ENCODE measurements around the gene ALK.
"Not testable (repeated sequence)": the region's sequence is repeated elsewhere in the genome, so short reads cannot be mapped to it uniquely, and the experiment has no call there.

The ALK gene

GRCh38 chr2:29755829-29756228, 165.6 kb downstream of the ALK start:
- Histone ChIP-seq H3K9ac (ENCODE audit: low read length) (no peak overlapping the region), H3K9me3 (ENCODE audit: control insufficient read depth, insufficient read depth, low read depth, low read length) (no peaks in the 10 kb centered on the region), H3K27me3 (ENCODE audit: control insufficient read depth, insufficient read depth, low read length) (no peaks in the 10 kb centered on the region), H3K36me3 (ENCODE audit: control insufficient read depth, insufficient read depth, low read length) (no peaks in the 10 kb centered on the region), H3K4me3 (ENCODE audit: low read depth, low read length) (no peak overlapping the region), H3K4me1 (ENCODE audit: control insufficient read depth, insufficient read depth, low read length) (no peaks in the 10 kb centered on the region), H3K27ac (ENCODE audit: low read depth, low read length) (no peak overlapping the region)

- H3K27ac ChIP-seq (ENCODE audit: low read depth, low read length) = no peak overlapping the region
- H3K4me3 ChIP-seq (ENCODE audit: low read depth, low read length) = no peak overlapping the region
- H3K27me3 ChIP-seq (ENCODE audit: control insufficient read depth, insufficient read depth, low read length) = no peaks in the 10 kb centered on the region
- no peak overlapping the region for H3K9ac ChIP-seq (ENCODE audit: low read length)
- no peaks in the 10 kb centered on the region for H3K4me1 ChIP-seq (ENCODE audit: control insufficient read depth, insufficient read depth, low read length)
- no peaks in the 10 kb centered on the region for H3K36me3 ChIP-seq (ENCODE audit: control insufficient read depth, insufficient read depth, low read length)
- H3K9me3 ChIP-seq (ENCODE audit: control insufficient read depth, insufficient read depth, low read depth, low read length) = no peaks in the 10 kb centered on the region
These were observed 166.2 kb downstream of the ALK start for GRCh38 chr2:29755233-29755632.

GRCh38 chr2:29753671-29754444, 167.5 kb downstream of the ALK start:
- H3K4me3 ChIP-seq (ENCODE audit: low read depth, low read length) = no peak overlapping the region
- no peak overlapping the region for H3K9ac ChIP-seq (ENCODE audit: low read length)
- H3K27ac ChIP-seq (ENCODE audit: low read depth, low read length) = no peak overlapping the region
- H3K4me1 ChIP-seq (ENCODE audit: control insufficient read depth, insufficient read depth, low read length) = no peaks in the 10 kb centered on the region
- H3K36me3 ChIP-seq (ENCODE audit: control insufficient read depth, insufficient read depth, low read length) = no peaks in the 10 kb centered on the region
- H3K27me3 ChIP-seq (ENCODE audit: control insufficient read depth, insufficient read depth, low read length) = no peaks in the 10 kb centered on the region
- no peaks in the 10 kb centered on the region for H3K9me3 ChIP-seq (ENCODE audit: control insufficient read depth, insufficient read depth, low read depth, low read length)

- Histone ChIP-seq H3K27me3 (ENCODE audit: control insufficient read depth, insufficient read depth, low read length) (no peaks in the 10 kb centered on the region), H3K9me3 (ENCODE audit: control insufficient read depth, insufficient read depth, low read depth, low read length) (no peaks in the 10 kb centered on the region), H3K4me1 (ENCODE audit: control insufficient read depth, insufficient read depth, low read length) (no peaks in the 10 kb centered on the region), H3K4me3 (ENCODE audit: low read depth, low read length) (no peak overlapping the region), H3K9ac (ENCODE audit: low read length) (no peak overlapping the region), H3K36me3 (ENCODE audit: control insufficient read depth, insufficient read depth, low read length) (no peaks in the 10 kb centered on the region), H3K27ac (ENCODE audit: low read depth, low read length) (no peak overlapping the region)
These were observed 170.0 kb downstream of the ALK start for GRCh38 chr2:29751390-29751789.

- H3K4me1 ChIP-seq (ENCODE audit: control insufficient read depth, insufficient read depth, low read length); H3K9ac ChIP-seq (ENCODE audit: low read length); H3K9me3 ChIP-seq (ENCODE audit: control insufficient read depth, insufficient read depth, low read depth, low read length); H3K36me3 ChIP-seq (ENCODE audit: control insufficient read depth, insufficient read depth, low read length); H3K27me3 ChIP-seq (ENCODE audit: control insufficient read depth, insufficient read depth, low read length); H3K4me3 ChIP-seq (ENCODE audit: low read depth, low read length); H3K27ac ChIP-seq (ENCODE audit: low read depth, low read length): not testable (repeated sequence)
These were observed 170.9 kb downstream of the ALK start for GRCh38 chr2:29750463-29750862.

GRCh38 chr2:29749843-29750242, 171.5 kb downstream of the ALK start:
- Histone ChIP-seq H3K9me3 (ENCODE audit: control insufficient read depth, insufficient read depth, low read depth, low read length) (no peaks in the 10 kb centered on the region), H3K4me1 (ENCODE audit: control insufficient read depth, insufficient read depth, low read length) (no peaks in the 10 kb centered on the region), H3K36me3 (ENCODE audit: control insufficient read depth, insufficient read depth, low read length) (no peaks in the 10 kb centered on the region), H3K27me3 (ENCODE audit: control insufficient read depth, insufficient read depth, low read length) (no peaks in the 10 kb centered on the region), H3K4me3 (ENCODE audit: low read depth, low read length) (no peak overlapping the region), H3K27ac (ENCODE audit: low read depth, low read length) (no peak overlapping the region), H3K9ac (ENCODE audit: low read length) (no peak overlapping the region)

- no peaks in the 10 kb centered on the region for H3K27me3 ChIP-seq (ENCODE audit: control insufficient read depth, insufficient read depth, low read length)
- no peaks in the 10 kb centered on the region for H3K9me3 ChIP-seq (ENCODE audit: control insufficient read depth, insufficient read depth, low read depth, low read length)
- no peaks in the 10 kb centered on the region for H3K4me1 ChIP-seq (ENCODE audit: control insufficient read depth, insufficient read depth, low read length)
- no peak overlapping the region for H3K27ac ChIP-seq (ENCODE audit: low read depth, low read length)
- no peak overlapping the region for H3K9ac ChIP-seq (ENCODE audit: low read length)
- H3K4me3 ChIP-seq (ENCODE audit: low read depth, low read length) = no peak overlapping the region
- H3K36me3 ChIP-seq (ENCODE audit: control insufficient read depth, insufficient read depth, low read length) = no peaks in the 10 kb centered on the region
These were observed 172.3 kb downstream of the ALK start for GRCh38 chr2:29749041-29749440.

- Histone ChIP-seq H3K27me3 (ENCODE audit: control insufficient read depth, insufficient read depth, low read length) (no peaks in the 10 kb centered on the region), H3K27ac (ENCODE audit: low read depth, low read length) (no peak overlapping the region), H3K9ac (ENCODE audit: low read length) (no peak overlapping the region), H3K36me3 (ENCODE audit: control insufficient read depth, insufficient read depth, low read length) (no peaks in the 10 kb centered on the region), H3K9me3 (ENCODE audit: control insufficient read depth, insufficient read depth, low read depth, low read length) (no peaks in the 10 kb centered on the region), H3K4me1 (ENCODE audit: control insufficient read depth, insufficient read depth, low read length) (no peaks in the 10 kb centered on the region), H3K4me3 (ENCODE audit: low read depth, low read length) (no peak overlapping the region)
These were observed 173.5 kb downstream of the ALK start for GRCh38 chr2:29747786-29748470.

- H3K9ac ChIP-seq (ENCODE audit: low read length) = no peak overlapping the region
- H3K27ac ChIP-seq (ENCODE audit: low read depth, low read length) = no peak overlapping the region
- H3K9me3 ChIP-seq (ENCODE audit: control insufficient read depth, insufficient read depth, low read depth, low read length) = no peaks in the 10 kb centered on the region
- no peaks in the 10 kb centered on the region for H3K4me1 ChIP-seq (ENCODE audit: control insufficient read depth, insufficient read depth, low read length)
- no peak overlapping the region for H3K4me3 ChIP-seq (ENCODE audit: low read depth, low read length)
- H3K27me3 ChIP-seq (ENCODE audit: control insufficient read depth, insufficient read depth, low read length) = no peaks in the 10 kb centered on the region
- no peaks in the 10 kb centered on the region for H3K36me3 ChIP-seq (ENCODE audit: control insufficient read depth, insufficient read depth, low read length)
These were observed 176.4 kb downstream of the ALK start for GRCh38 chr2:29744976-29745375.

- H3K36me3 ChIP-seq (ENCODE audit: control insufficient read depth, insufficient read depth, low read length) = no peaks in the 10 kb centered on the region
- no peaks in the 10 kb centered on the region for H3K4me1 ChIP-seq (ENCODE audit: control insufficient read depth, insufficient read depth, low read length)
- H3K27ac ChIP-seq (ENCODE audit: low read depth, low read length) = no peak overlapping the region
- H3K9me3 ChIP-seq (ENCODE audit: control insufficient read depth, insufficient read depth, low read depth, low read length) = no peaks in the 10 kb centered on the region
- no peaks in the 10 kb centered on the region for H3K27me3 ChIP-seq (ENCODE audit: control insufficient read depth, insufficient read depth, low read length)
- H3K9ac ChIP-seq (ENCODE audit: low read length) = no peak overlapping the region
- no peak overlapping the region for H3K4me3 ChIP-seq (ENCODE audit: low read depth, low read length)
These were observed 177.9 kb downstream of the ALK start for GRCh38 chr2:29743516-29743915.

- H3K27me3 ChIP-seq (ENCODE audit: control insufficient read depth, insufficient read depth, low read length) = no peaks in the 10 kb centered on the region
- H3K4me1 ChIP-seq (ENCODE audit: control insufficient read depth, insufficient read depth, low read length) = no peaks in the 10 kb centered on the region
- H3K9ac ChIP-seq (ENCODE audit: low read length) = no peak overlapping the region
- no peak overlapping the region for H3K4me3 ChIP-seq (ENCODE audit: low read depth, low read length)
- no peaks in the 10 kb centered on the region for H3K9me3 ChIP-seq (ENCODE audit: control insufficient read depth, insufficient read depth, low read depth, low read length)
- H3K27ac ChIP-seq (ENCODE audit: low read depth, low read length) = no peak overlapping the region
- H3K36me3 ChIP-seq (ENCODE audit: control insufficient read depth, insufficient read depth, low read length) = no peaks in the 10 kb centered on the region
These were observed 178.7 kb downstream of the ALK start for GRCh38 chr2:29742656-29743055.

Measured in HUES6 (cell line).